ENCODE measurements around the gene IL16.
"Not testable (repeated sequence)": the region's sequence is repeated elsewhere in the genome, so short reads cannot be mapped to it uniquely, and the experiment has no call there.

IL16 gene

DNA sequence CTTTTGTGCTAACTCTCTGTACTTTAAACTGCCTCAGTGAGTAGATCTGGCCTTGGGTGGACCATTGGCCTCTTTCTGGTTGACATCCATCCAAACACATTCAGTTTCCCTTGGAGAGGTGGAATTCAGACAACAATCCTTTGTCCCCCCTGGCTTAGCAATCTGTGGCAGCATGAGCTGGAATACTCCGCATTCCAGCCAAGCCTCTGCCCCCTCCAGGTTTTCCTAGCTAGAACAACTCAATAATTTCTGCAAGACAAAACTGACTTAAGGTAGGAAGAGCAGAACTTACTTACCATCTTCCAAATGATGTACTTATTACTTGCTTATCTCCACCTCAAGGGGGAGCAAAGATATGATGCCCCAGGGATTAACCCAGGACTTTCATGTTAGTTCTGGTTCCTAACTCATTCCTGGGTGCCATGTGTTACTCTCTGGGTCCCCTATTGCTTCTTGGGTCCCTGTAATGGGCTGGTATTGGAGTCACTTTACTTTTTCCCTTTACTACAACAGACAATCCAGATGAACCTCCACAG, 21.8 kb upstream of the IL16 start:
- no peak for DNase-seq

DNA sequence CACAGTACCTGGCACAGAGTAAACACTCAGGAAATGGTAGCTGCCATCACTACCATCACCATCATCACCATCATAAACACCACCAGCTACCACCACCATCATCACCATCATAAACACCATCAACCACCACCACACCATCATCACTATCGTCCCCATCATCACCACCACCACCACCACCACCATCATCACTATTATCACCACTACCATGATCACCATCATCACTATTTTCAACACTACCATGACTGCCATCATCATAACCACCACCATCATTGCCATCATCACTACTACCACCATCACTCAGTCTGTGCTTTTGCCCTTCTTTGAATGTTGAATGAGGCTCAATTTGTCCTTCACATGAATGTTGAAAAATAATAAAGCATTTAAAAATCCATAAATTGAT, 21.2 kb upstream of the IL16 start:
- no peak for DNase-seq

DNA sequence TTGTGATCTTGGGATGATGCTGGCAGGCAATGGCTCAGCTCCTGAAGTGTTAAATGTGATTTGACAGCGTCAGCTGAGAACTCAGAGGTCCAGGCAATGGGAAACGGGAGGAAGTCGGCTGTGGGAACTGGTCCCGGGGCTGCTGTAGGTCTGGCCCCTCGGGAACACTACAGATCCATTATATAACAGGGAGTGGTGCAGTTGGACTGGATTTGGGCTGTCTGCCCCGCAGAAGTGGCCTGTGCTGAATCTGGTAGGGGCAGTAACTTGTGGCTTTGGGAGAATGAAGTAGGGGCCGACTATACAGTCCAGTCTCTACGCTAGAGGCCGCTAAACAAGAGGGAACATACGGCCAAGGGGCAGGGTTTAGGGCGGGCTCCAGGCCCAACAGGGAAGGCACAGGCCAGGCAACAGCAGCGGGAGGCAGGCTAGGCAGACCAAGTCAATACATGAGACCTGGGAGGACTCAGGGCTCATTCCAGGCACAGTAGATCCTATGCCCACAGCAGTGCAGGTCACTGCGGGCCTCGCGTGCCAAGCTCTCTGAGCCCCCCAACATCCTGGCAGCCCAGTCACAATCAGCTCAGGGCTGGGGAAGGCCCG, 20.3 kb upstream of the IL16 start:
- DNase-seq, result no peak

DNA sequence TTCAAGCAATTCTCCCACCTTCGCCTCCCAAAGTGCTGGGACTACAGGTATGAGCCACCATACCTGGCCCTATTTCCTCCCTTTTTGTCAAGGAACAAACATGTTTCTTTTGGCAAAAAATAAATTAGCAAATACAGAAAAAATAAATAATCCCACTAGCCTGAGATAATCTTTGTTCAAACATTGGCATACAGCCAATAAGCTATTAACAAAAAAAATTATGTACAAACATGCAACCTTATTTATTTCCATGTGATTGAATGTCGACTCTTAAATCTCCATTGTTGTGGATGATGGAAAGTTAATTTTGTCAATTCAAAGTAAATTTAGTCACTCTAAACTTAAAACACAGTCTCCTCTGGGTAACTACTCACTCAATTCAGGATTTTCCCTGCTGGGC, 18.3 kb upstream of the IL16 start:
- DNase-seq, result no peak

DNA sequence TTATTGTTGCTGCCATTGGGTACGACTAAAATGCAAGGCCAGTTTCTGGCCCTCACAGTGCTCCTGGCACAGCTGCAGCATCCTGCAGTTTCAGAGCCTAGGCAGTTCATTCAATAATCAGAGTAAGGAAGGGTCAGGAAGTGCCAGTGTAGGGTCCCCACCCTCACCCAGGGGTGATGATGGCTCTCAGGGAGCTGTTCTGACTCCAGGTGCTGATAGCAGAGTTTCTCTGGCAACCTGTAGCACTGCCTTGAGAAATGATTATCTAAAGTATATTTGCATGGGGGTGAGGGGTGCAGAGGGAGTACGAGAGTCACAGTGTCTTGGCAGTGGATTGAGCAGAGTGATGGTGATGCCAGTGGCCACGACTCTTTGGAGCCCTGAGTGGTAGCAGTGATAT, 15.5 kb upstream of the IL16 start:
- no peak for DNase-seq

DNA sequence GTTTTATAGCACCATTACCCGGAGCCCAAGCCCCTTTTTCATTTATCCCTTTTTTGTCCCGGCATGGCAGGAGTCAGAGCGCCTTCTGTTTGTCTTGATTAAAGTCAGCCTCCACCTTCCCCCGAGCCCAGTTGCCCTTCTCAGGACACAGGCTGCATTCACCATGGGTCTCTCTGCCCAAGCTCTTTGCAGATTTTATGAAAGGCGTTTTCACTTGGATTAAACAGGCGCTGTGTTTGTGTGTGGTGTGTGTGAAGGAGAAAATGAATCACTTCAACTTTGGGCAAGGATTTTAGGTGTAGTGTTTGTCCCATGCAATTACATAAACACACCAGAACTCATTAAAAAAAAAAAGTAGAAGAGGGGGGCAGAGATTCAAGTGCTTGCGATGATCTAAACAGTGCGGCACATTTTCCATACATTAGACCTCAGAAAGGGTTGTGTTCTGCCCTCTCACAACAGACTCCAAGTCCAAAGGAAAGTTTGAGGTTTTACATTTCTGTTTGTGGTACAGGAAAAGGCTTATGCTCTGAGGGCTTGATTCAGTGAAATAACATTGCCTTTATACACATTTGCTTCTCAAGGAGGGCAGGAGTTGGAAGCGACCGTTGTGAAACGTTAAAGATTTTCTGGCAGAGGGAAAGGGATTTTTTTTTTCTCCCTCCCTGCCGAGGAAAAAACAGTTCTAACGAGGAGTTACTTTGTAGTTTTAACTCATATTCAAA, 14.5 kb upstream of the IL16 start:
- no peak for DNase-seq

DNA sequence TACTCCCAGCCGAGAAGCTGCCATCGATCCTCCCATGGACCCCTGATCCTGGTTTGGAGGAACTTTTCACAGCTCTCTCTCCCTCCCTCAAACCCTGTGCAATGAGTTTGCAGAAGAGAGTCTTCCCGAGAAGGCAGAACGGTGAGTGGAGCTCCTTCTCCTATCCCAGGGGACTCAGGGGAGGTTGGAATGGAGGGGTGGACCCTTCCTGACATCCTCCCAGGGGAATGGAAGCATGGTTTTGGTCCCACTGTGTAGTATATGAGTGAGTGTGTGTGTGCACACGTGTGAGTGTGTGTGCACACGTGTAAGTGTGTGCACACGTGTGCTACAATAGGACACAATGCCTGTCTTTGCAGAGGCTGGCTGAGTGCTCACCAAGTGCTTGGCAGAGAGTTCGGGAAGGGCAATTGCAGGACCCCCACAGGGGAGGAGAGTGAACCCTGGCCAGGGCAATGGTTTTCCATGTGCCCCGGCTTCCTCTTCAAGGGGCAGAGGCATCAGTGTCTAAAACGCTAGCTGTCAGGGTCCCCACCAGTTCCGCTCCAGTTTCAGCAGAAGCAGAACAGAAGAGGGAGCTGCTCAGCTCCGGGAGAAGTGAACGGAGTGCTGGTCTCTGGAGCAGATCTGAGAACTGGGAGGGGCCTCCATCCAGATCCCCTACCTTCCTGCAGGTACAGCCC, 13.8 kb upstream of the IL16 start:
- no peak for DNase-seq

DNA sequence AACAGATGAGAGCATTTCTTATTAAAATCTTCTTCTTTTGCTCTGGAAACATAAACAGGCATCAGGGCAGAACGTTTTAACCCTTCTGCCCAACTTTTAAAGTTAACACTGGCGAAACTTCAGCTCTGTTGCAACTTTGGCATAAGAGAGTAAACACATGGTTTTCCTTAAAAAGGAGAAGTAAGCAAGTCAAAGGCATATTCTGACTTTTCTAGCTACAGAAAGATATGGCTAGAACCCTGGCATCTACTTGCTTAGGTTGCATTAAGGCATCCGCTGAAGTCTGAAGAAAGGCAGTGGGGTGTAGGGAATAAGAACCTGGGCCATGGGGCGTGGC, 13.3 kb upstream of the IL16 start:
- DNase-seq, result no peak

DNA sequence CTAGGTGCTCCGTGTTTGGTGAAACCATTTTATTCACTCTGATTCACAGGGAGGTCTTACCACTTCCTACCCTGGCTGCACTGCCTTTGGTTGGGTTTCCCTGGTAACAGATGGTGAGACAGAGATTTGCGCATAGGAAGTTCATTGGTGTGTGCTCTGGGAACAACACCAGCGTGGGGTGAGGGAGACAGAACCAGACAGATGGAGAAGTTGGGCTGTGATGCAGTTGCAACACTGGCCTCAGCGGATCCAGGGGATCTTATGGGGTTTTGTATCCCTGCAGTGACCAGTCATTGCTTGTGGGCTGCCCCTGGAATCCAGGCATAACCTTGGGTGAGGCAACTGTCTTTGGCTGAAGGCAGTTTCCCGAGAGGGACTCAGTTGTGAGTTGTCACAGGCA, 12.5 kb upstream of the IL16 start:
- no peak for DNase-seq

DNA sequence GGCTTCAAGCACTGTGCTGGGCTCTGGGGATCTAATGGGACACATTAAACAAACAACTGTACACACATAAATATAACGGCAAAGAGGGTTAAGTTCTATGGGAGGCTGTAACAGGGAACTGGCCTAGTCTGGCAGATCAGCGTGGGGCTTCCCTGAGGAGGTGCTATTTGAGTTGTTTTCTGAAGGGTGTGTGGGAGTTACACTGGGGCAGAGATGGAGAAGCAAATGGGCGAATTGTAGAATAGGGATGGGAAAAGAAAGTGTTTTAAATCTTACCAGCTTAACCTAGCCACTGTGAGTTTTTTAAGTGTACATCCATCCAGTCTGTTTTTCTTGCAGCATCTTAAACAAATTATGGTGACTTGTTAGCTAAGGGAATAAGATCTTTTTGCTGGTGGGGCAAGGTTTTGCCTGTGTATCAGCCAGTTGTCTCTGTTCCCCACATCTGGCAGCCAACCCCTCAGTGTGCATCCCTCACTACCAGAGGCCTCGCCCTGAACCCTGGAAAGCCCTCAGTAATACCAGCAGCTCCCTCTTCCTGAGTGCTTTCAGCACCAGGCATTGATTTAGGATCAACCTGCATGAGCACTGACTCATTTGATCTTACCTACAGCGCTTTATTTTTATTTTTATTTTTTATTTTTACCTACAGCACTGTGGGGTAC, 10.9 kb upstream of the IL16 start:
- DNase-seq, result no peak

DNA sequence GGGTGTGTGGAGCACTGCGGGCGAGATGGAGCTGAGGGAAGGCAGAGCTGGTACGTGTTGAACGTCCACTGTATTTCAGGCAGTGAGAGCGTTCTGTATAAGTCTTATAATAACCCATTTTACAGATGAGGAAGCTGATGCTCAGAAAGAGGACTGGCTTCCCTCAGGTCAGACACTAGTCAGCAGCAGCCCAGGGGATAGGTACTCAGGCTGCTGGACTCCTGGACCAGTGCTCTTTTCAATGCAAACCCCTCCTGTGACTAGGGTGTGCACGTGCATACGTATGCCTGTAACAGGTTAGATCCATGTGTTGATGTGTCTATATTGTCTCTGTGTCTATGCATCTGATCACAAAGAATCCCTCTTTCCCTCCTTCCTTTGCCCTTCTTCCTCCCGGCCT, 8.3 kb upstream of the IL16 start:
- DNase-seq, result no peak

DNA sequence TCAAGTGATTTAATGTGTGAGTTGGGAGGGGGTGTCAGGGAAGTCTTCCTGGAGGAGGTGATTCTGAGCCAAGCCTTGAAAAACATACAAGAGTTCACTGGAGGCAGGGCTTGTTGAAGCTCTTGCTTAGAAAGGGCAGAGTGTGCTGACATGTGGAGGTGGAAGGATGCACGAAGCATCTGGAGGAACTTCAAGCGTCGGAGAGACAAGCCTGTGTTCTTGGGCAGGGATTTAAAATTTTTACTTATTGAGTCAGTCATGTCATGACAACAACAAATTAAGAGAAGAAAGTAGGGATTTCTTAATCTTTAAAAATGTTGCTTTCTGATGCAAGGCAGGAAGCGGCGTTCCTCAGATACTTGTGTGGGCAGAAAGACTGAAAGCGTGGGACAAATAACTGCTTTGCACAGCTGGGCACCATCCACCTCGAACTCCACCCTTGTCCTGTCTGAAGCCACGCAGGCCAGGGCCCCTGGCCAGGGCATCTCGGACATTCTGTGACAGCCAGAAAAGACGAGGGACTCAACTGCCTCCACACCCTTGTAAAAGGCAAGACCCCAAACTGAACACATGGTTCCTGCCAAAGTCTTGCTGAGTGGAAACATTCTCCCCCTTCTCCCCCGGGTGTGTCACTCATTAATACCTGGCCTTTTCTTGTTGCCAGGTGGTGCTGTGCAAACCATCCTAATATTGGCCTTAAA, 6.9 kb upstream of the IL16 start:
- no peak for DNase-seq

DNA sequence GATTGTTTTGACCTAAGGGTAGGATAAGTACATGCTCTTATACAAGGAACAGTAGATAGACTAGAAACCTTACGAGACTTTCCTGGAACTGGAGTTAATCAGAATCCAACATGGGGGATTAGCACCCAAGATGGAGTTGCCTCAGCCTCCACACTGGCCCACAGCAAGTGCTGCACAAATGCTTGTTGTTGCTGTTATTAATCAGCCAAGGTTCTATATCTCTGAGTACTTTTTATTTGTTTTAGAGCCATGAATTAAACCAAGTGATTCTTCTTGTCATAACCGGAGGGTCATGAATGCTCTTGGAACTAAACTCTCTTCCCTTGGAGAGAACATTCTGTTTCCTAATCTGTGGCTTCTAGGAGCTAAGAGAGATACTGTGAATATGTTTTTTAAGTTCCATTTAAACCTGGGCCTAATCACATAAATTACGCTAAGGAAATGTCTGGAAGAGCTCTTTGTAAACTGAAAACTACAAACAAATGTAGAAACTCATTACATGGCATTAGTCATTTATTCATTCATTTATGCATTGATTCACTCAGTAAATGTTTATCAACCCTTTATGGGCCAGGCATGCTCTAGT, 5.7 kb upstream of the IL16 start:
- no peak for DNase-seq

DNA sequence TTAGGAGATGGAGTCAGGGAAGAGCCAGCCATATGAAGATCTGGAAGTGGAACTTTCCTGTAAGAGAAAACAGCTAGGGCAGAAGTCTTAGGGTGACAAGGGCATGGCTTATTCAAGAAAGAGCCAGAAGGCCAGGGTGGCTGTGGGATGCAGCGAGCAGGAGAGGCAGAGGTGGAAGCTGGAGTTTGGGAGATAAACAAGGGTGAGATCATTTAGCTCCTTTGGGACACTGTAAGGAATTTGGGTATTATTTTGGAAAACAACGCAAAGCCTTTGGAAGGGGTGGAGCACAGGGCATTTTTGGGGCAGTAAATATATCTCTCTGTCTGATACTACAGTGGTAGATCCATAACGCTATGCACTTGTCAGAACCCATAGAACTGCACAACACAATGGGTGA, 5.0 kb upstream of the IL16 start:
- no peak for DNase-seq

DNA sequence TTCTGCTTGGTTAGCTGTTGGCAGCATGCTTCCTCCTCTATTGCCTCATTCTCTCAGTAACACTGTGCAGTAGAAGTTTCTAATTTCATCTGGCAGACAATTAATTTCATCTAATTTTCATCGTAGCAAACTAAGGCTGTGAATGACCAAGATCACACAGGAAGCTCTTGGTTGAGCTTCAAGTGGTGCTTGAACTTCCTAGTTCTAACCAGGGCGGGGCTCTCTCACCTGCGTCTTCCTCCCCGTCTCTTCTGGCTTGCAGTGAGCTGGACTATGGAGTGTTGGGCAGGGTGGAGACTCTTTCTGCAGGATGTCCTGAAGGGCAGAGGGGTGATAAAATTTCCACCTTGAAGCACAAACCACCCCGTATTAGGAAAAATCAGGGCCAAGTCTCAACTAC, 2.0 kb upstream of the IL16 start:
- DNase-seq, result no peak

DNA sequence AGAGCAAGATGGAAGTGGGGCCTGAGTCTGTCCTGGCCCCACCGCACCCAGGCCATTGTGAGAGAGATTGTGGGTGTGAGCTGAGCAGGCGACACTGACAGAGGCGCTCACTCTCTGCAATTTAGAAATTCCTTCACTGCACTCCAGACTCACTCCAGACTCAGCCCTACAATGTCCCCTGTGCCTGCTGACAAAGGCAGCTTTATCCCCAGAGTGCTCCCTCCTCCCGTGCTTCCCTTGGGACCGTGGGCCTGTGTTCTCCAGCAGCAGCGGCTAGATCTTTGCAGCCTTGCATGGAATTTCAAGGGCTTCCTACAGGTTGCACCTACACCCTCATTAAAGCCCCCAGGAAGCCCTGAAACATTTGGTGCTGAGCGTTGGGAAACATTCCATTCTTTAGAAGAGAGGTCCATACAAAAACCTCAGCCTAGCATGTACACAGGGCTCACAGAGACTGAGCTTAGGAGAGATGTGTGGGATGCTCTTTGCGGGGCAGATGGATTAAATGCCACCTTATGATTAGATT, 1.3 kb upstream of the IL16 start:
- DNase-seq, result no peak

DNA sequence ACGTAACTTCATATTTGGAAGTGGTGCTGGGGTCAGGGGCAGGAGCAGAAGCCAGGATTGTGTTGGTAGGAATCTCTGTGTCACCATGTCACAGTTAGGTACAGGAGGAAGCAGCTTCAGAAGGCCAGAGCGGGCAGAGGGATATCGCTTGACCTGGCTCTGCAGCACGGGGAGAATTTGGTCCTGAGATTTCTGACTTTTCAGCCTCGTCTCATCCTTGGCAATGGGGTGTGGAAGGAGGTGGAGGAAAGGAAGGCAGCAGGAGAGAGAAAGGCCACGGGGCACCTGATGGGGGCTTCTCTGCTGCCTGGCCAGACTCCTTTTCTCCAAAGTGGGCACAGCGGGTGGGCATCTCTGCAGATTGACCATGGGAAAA, 564 bp downstream of the IL16 start:
- DNase-seq, result no peak

DNA sequence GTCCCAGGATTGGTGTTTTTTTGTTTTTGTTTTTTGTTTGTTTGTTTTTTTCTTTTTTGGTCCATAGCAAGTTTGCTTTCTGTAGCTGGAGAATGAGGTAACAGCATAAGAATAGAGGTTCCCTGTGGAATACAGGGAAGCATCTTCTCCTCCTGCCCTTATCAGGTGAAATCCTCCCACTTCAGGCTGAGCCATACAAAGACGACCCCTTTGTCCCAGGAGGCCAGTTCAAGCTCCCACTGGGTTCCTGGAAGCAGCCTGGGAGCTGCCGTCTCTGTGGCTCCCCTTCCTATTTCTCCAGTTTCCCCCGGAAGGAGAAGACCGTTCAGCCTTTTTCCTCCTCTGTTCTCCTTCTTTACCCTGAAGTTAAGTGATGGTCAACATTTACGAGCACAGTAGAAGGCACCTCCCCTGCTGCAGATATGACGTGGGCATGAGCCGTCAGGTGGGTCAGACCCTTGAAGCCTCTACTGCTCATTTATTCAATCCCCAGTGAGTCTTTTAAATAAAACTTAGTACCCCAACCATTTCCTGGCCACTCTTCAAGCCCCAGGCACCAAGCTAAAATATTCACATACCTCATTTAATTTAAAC, 1.1 kb downstream of the IL16 start:
- no peak for DNase-seq

DNA sequence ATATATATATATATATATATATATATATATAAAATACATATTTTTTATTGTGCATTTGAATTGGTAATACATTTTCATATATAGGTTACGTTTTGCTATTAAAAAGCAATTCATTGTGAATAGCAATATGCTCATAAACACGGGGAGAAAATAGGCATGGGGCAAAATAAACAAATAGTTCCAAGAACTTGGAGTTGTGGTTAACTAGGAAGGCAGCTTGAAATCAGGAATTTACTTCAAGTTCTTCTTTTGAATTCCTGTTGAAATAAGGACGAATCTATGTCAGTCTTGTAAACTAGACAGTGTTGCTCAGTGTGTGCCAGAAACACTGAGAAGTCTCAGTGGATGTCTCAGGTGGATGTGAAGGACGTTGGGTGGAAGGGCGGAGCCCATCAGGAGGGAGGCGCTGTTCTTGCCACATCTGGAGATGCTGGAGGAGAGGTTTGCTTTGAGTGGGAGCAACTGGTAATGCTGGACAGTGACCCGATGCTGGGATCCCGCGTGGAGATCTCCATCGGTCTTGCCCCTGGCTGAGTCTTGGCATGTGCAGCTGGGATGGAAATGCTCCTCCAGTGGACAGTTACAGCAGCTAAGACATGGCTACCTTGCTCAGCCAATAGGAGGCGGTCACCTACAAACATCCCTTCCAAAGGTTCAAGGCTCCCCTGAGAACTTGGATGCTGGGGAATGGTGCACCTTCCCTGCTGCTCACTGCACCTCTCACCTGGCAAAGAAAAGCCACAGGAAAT, 2.5 kb downstream of the IL16 start:
- DNase-seq, result no peak

DNA sequence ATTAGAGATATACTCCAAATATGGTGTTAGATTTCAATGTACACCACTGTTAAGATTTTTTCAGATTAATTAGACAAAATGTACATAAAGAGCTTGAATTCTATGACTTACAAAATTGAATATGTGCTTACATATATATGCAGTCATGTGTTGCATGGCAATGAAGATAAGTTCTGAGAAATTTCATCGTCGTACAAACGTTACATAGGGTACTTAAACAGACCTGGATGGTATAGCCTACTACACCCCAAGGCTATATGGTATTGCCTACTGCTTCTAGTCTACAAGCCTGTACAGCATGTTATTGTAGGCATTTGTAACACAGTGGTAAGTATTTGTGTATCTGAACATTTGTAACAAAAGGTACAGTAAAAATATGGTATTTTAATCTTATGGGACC, 9.3 kb downstream of the IL16 start:
- no peak for DNase-seq

DNA sequence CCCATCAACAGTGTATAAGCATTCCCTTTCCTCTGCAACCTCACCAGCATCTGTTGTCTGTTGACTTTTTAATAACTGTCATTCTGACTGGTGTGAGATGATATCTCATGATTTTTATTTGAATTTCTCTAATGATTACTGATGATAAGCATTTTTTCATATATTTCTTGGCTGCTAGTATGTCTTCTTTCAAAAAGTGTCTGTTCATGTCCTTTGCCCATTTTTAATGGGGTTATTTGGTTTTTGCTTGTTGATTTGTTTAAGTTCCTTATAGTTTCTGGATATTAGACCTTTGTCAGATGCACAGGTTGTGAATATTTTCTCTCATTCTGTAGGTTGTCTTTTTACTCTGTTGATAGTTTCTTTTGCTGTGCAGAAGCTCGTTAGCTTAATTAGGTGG, 11.3 kb downstream of the IL16 start:
- DNase-seq, result not testable (repeated sequence)

Measured in stimulated activated CD4-positive, alpha-beta T cell treated with anti-CD3 and anti-CD28 coated beads, Interleukin-4, amount 100 ng/mL, for 4 hours (primary cell).